NCI-H446 (cell line): ENCODE results near the gene ALG1.
"Not testable (repeated sequence)": the region's sequence is repeated elsewhere in the genome, so short reads cannot be mapped to it uniquely, and the experiment has no call there.

Source experiments
- DNase-seq, 2 experiments: peaks; one replicate each; lab custom pipeline; 2025; lab: John Stamatoyannopoulos, UW

The ALG1 gene

DNA sequence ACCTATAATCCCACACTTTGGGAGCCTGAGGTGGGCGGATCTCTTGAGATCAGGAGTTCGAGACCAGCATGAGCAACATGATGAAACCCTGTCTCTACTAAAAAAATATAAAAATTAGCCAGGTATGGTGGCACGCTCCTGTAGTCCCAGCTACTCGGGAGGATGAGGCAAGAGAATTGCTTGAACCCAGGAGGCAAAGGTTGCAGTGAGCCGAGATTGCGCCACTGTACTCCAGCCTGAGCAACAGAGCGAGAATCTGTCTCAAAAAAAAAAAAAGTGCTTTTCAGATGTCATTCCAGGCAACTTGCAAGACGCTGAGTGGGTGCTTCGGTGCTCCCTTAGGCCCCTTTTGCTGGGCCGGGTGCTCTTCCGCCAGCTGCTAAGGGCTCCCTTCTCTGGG, 27.1 kb upstream of the ALG1 start:
- not testable (repeated sequence) for DNase-seq

DNA sequence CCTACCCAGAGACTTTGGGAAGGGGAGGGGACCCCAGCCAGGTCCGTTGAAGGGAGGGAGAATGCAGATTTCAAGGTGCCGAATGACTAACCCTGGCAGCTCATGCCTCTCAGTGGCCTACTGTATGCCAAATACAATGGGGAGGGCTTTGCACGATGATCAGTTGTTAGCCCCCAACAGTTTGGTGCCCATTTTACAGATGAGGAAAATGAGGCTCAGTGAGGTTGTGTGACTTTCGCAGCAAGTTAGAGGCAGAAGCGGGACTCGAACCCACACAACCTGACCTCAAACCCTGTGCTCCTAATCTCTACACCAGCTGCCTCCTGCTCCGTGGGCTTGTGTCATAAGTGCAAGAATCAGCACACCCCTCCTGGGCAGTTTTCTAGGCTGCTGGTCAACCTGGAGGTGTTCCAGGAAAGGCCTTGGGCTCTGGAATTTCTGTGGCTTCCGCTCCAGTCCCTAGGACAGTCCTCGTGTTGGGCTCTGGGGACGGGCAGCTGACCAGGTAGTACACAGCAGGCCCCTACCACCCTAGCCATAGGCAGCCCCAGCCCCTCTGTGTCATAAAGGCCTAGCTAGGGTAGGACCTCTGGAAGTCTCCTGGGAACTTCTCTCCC, 26.0 kb upstream of the ALG1 start:
- DNase-seq: no peak

- DNase-seq: no peak
These were observed 24.7 kb upstream of the ALG1 start for GRCh38 chr16:5046914-5047313.

GRCh38 chr16:5054876-5055865, 16.5 kb upstream of the ALG1 start:
- no peak for DNase-seq

DNA sequence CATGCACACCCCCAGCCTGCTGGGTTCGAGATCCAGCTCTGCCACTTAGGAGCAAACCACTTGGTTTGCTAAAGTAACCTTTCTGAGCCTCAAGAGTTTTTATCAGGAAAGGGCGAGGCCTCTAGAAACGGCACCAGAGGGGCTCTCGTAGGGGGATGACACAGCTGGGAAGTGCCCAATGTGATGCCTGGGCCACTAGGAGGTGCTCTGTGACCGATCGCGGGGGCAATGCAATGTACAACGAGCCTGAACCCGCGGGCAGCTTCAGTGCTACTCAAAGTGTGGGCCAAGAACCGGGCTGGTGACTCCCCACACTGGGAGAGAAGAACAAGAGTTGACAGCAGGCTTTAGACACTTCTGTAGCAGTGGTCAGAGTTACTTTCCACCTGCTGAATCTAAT, 15.3 kb upstream of the ALG1 start:
- DNase-seq: no peak

DNA sequence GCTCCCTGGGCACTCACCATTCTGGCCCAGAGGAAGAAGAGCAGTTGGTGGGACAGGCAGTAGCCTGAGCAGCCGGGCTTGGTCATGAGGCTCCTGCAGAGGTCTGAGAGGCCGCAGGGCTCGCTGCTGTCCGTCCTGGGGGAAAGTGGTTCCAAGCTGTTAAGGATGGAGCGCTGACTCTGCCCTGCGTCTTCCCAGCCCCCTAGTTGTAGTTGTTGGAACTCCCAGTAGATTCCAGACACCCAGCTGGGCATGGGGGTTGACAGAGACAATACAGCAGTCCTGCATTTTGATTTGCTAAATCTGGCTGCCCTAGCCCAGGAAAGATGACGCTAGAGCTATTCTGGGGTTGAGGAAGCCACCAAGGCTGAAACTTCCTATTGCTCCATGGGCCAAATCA, 13.2 kb upstream of the ALG1 start:
- DNase-seq: no peak

DNA sequence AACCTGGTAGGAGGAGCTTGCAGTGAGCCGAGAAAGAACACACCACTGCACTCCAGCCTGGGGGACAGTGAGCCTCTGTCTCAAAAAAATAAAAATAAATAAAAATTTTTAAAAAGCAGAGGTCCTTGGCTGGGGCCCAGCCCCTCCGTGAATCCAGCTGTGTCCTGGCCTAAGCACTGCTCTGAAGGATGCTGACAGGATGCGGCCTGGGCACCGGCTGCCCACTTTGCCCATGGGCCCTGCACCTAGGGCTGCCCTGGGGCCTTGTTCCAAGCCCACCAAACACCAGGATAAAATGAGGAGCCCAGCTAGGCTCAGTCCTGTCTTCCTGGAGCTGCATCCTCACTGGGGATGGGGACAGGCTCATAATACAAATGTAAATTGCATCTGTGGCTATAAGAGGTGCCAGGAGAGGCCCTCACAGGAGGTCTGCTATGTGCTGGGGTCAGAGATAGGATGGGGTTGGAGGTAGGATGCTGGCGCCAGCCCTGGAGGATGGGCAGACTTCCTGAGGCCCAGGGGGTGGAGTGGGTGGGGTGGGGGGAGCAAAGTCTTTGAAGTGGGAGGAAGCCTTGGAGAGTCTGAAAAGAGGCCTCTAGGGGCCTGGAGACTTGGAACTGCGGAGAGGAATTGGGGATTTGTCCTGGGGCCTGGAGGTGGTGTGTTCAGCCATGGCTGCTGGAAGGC, 12.1 kb upstream of the ALG1 start:
- DNase-seq: no peak

DNA sequence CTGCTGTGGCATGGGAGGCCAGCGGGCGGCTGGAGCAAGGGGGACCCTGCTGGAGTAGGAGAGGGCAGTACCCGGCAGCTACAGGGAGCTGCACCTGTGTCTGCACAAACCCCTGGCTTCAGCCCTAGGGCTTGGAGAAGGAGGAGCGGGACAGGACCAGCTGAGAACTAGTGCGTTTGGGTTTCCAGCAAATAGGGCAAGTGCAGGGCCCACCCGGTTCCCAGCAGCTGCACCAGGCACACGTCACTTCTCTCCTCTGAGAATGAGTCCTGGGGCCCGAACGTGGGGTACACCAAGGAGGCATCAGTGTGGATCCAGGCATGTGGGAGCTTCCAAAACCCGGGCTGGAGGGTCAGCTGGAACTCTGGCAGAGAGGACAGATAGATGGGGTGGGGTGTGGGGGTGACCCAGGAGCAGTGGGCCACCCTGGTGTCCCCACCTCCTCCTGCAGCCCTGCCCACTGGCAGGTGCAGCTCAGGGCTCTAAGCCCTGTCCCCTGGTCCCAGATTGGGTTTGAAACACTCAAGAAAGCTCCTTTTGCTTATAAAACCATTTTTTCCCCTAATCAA, 11.5 kb upstream of the ALG1 start:
- DNase-seq: no peak

- no peak for DNase-seq
These were observed 9.6 kb upstream of the ALG1 start for GRCh38 chr16:5062051-5062450.

DNA sequence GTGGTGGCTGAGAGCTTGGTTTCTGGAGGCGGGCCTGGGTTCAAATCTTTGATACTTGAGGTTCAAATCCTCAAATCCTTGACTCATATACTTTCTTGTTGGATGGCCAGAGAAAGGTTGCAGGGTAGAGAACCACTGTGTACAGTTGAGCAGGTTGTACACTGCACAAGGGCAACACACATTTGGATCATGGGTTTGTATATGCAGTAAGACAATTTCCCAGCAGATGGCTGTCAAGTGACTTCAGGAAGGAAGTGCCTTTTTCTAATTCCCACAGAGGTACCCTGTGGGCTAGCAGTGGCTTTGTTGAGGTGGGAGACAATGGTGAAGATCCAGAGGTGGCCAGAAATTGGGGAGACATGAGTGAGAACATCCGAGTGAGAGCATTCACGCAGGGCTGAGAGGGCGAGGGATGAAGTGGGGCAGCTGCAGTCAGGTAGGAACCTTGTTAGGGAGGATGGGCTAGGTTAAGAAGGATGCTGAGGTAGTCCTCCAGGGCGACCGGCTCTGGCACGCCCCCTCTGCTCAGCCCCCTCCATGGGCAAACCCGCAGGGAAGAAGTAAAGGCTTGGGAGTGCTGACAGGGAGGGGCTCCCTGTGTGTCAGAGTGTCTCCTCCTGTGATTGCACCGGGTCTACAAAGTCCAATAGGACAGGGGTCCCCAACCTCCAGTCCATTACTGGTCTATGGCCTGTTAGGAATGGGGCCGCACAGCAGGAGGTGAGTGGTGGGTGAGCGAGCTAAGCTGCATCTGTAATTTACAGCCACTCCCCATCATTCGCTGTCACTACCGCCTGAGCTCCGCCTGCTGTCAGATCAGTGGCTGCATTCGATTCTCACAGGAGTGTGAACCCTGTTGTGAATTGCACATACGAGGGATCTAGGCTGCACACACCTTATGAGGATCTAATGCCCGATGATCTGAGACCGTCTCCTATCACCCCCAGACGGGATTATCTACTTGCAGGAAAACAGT, 8.6 kb upstream of the ALG1 start:
- DNase-seq: no peak

DNA sequence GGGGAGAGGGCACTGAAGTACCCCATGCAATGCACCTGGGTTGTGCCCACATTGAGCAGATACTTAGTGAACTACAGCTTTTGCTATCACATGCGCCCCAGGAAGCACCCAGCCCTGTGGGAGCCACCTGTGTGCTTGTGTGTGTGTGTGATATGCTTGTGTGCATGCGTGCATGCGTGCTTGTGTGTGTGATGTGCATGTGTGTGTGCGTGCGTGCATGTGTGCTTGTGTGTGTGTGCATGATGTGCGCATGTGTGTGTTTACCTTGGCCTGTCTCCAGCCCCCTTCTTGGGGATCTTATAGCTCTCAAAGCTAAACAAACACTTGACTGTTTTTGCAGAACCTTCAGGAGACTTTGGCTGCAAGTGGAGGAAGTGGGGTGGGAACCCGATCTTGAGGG, 6.7 kb upstream of the ALG1 start:
- DNase-seq: no peak

GRCh38 chr16:5065326-5065725, 6.3 kb upstream of the ALG1 start:
- no peak for DNase-seq

DNA sequence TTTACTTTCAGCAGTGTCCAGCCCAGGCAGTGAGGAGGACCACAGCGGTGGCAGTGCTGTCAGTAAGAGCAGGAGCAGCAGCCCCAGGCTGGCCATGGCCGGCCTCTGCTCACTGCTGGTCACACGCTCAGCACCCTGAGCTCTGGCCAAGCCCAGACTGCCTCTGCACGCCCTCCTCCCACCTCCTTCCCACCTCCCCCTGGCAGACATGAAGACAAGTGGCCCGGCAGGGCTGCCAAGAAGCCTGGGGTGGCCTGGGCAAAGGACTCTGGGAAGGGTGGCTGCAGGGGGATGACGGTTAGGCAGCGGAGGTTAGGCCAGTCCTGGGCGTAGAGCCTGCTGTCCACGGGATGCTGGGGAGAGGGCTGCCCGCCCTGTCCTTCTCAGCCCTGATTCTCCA, 5.8 kb upstream of the ALG1 start, which contains the start of gene C16orf89:
Gene C16orf89 (minus strand): TSS at position 144 of the 400 bp plus-strand sequence. CDS start 48 bp downstream, at position 96.
- DNase-seq: no peak

- DNase-seq: no peak
These were observed 5.1 kb upstream of the ALG1 start for GRCh38 chr16:5066511-5066910.

DNA sequence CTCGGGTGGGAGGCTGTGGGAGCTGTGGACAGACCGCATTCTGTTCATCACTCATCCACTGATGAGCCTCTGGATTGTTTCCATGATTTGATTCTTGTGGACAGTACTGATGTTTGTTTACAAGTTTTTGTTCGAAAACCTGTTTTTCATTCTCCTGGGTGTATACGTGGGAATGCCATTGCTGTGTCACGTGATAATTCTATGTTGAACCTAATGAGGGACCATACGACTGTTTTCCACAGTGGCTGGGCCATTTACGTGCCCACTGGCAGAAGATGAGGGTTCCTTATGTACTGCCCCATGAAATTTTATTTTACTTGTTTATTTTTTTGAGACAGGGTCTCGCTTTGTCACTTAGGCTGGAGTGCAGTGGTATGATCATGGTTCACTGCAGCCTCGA, 2.6 kb upstream of the ALG1 start:
- DNase-seq: no peak

- no peak for DNase-seq
These were observed 1.8 kb upstream of the ALG1 start for GRCh38 chr16:5069854-5070253.

DNA sequence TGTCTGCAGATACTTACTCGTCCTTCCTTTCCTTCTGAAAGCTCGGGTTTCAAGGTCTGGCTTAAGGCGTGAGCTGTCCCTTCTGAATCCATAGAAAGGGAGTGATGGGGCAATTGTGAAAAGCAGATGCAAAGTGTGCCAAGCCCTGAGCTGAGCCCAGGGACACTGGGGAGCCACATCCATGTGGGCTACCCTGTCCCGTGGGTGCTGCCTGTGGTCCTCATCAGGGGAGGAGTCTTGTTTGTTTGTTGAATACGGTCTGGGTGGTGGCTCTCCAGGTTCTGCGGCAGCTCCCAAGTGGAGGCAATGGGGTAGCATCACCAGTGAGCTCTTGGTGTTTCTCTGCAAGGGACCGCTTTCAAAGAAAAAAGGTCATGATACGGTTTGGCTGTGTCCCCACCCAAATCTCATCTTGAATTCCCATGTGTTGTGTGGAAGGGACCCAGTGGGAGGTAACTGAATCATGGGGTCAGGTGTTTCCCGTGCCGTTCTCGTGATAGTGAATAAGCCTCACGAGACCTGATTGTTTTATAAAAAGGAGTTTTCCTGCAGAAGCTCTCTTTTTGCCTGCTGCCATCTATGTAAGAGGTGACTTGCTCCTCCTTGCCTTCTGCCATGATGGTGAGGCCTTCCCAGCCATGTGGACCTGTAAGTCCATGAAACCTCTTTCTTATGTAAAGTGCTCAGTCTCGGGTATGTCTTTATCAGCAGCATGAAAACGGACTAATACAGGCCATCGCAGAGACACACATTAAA, 1.0 kb upstream of the ALG1 start:
- no peak for DNase-seq

GRCh38 chr16:5071341-5071680, 332 bp upstream of the ALG1 start:
- DNase-seq: no peak

DNA sequence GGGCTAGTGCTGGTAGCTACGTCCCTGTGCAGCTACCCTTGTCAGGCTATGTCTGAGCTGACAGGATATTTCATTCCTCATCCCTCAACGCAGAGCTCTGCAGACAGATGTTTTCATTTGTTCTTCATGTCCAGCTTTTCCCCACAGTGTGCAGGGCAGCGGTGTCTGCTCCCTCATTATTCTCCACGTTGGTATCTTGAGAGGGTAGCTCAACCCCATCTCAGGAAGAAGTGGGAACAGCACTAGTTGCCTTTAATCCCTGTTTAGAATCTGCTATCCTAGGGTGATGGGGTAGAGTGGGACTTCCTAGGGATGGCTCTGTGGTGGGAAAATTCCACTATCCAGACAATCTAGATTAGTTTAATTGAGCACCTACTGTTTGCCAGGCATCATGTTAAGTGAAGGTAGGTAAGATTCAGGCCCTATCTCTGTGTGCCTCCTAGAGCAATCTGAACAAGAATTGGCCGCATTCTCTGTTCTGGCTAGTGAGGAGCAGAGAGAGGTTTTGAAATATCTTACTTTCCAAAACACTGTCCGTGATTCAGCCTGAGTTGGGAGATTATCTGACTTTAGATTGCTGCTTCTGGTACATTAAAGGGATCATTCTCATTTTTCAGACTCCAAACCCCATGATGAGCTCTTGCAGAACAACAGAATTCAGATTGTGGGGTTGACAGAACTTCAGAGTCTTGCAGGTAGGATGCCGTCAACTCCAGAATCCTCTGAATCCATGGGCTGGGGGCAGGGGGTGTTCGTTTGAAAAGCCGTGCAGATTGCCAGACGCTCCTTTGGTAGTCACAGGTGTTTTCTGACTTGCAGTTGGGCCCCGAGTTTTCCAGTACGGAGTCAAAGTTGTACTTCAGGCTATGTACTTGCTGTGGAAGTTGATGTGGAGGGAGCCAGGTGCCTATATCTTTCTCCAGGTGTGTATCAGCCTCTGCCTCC, 963 bp downstream of the ALG1 start:
- DNase-seq: no peak

GRCh38 chr16:5073279-5073629, 1.6 kb downstream of the ALG1 start:
- no peak for DNase-seq
